Measurements from ENCODE around the gene AKAP11. TPM values are rescaled to one million over a fixed set of nuclear protein-coding genes. Genes with fewer than 3 reads are reported as not detected.

Gene AKAP11
- total RNA-seq, 1 experiment from 2014 or later: 64.7 TPM

DNA sequence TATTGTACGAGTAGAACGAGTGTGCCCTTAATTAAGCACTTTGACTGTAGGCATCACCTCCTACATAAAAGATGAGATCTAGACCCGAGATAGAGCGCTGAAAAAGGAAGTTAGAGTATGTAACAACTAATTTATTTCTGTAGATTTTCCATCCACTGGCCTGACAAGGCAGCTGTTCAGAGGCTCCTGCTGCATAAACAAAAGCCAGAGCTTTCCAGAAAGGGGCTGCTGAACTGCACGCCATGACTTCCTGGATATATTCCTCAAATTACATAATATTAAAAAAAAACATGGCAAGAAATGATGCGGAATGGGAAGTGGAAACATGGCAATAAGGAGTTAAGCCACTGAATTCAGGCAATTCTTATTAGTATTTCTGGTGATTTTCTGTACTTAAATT, 89.7 kb downstream of the AKAP11 start:
- Histone ChIP-seq H3K9ac (ENCODE audit: low read length) (no peak overlapping the region), H3K79me2 (ENCODE audit: low read length) (no peaks in the 10 kb centered on the region), H2AFZ (ENCODE audit: low read length) (no peak overlapping the region), H4K20me1 (ENCODE audit: insufficient read depth, low read depth, low read length) (no peaks in the 10 kb centered on the region), H3K27ac (ENCODE audit: low read length) (no peak overlapping the region), H3K4me1 (ENCODE audit: low read length) (peaks cover 42% of the 10 kb centered on the region), H3K9me2 (replicated peaks; ENCODE audit: insufficient read depth, low read length) (no peaks in the 10 kb centered on the region), H3K4me2 (ENCODE audit: low read depth, low read length, poor library complexity, severe bottlenecking) (no peak overlapping the region), H3K4me3 (ENCODE audit: low read length) (no peak overlapping the region), H3K36me3 (ENCODE audit: insufficient read depth, low read length) (no peaks in the 10 kb centered on the region), H3K27me3 (ENCODE audit: low read length) (no peaks in the 10 kb centered on the region), H3K9me3 (ENCODE audit: low read length) (no peaks in the 10 kb centered on the region)
- peak; percentile 56 for DNase-seq

DNA sequence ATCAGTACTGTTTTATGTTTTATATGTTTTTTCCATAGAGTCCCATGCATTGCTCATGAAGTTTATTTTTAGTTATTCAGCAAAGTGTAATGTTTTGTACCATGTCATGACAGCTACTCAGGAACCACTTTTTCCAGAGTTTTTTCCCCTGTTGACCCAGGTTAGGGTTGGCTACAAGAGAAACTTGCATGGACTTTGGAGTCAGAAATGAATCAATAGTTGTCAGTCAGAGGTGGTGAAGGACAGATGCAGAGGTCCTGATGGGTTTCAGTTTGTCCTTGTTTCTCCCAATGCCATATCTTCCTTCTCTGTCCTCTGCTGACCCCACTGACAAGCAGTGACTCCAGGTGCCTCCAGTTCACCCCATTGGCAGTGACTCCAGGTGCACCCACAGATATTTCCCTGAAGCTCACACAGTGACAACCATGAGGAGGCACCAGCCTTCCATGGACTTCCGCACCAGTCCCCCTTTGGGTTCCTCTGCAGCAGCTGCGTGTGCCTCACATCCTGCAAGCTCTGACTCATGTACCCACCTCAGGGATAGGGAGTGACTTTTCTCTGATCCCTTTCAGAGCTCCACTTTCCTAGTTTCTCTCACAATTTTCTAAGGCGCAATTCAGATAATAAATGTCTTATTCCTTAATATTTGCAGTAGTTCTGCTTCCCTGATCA, 92.1 kb downstream of the AKAP11 start:
- H3K27me3 ChIP-seq (ENCODE audit: low read length): no peaks in the 10 kb centered on the region
- peak overlapping the region; percentile 53 for H3K27ac ChIP-seq (ENCODE audit: low read length)
- no peaks in the 10 kb centered on the region for H3K9me3 ChIP-seq (ENCODE audit: low read length)
- no peaks in the 10 kb centered on the region for H4K20me1 ChIP-seq (ENCODE audit: insufficient read depth, low read depth, low read length)
- H3K4me3 ChIP-seq (ENCODE audit: low read length): no peak overlapping the region
- no peaks in the 10 kb centered on the region for H3K79me2 ChIP-seq (ENCODE audit: low read length)
- no peaks in the 10 kb centered on the region for H3K9me2 ChIP-seq (replicated peaks; ENCODE audit: insufficient read depth, low read length)
- no peak for DNase-seq
- peaks cover 59% of the 10 kb centered on the region for H3K4me1 ChIP-seq (ENCODE audit: low read length)
- no peak overlapping the region for H2AFZ ChIP-seq (ENCODE audit: low read length)
- peak overlapping the region; percentile 26 for H3K4me2 ChIP-seq (ENCODE audit: low read depth, low read length, poor library complexity, severe bottlenecking)
- H3K9ac ChIP-seq (ENCODE audit: low read length): peak overlapping the region; percentile 6; the same call in 1 of the 2 replicates
- H3K36me3 ChIP-seq (ENCODE audit: insufficient read depth, low read length): no peaks in the 10 kb centered on the region

DNA sequence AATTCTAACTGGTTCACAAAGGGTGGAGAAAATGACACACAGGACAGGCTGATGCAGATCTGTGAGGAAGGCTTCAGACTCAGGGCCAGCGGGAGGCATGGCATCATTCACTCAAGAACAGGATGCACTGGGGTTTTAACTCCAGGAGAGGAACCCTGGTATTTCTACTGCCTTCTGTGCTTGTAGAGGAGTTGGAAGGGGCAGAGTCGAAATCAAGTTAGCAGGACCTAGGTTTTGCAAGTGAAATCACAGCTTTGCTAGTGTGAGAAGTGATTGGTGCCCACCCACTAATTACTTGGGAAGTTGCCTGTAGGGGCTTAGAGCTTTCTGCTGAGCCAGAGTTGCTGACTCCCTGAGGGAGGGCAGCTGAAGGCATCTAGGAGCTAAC, 92.7 kb downstream of the AKAP11 start:
- no peaks in the 10 kb centered on the region for H3K9me2 ChIP-seq (replicated peaks; ENCODE audit: insufficient read depth, low read length)
- no peaks in the 10 kb centered on the region for H3K79me2 ChIP-seq (ENCODE audit: low read length)
- H4K20me1 ChIP-seq (ENCODE audit: insufficient read depth, low read depth, low read length): no peaks in the 10 kb centered on the region
- peak; percentile 76 for DNase-seq
- H3K9ac ChIP-seq (ENCODE audit: low read length): peak overlapping the region; percentile 6; the same call in 1 of the 2 replicates
- peak overlapping the region; percentile 53 for H3K27ac ChIP-seq (ENCODE audit: low read length)
- H3K4me2 ChIP-seq (ENCODE audit: low read depth, low read length, poor library complexity, severe bottlenecking): peak overlapping the region; percentile 26
- no peaks in the 10 kb centered on the region for H3K36me3 ChIP-seq (ENCODE audit: insufficient read depth, low read length)
- H3K9me3 ChIP-seq (ENCODE audit: low read length): no peaks in the 10 kb centered on the region
- H3K27me3 ChIP-seq (ENCODE audit: low read length): no peaks in the 10 kb centered on the region
- H2AFZ ChIP-seq (ENCODE audit: low read length): no peak overlapping the region
- H3K4me1 ChIP-seq (ENCODE audit: low read length): peaks cover 59% of the 10 kb centered on the region
- H3K4me3 ChIP-seq (ENCODE audit: low read length): no peak overlapping the region

DNA sequence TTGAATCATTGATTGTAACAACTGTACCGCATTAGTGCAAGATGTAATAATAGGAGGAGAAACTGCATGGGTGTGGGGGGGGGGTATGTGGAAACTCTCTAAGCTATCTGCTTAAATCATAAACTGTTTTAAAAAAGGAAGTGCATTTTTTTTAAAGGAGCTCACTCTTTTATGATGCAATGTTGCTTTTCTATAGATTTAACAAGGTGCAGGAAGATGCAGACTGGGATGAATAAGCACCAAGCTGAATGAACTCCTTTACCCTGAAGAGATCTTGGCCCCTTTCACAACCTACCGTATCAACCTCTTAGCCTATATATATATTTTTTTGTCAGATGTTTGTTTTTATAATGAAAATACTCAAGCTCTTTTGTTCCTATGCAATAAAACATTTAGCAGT, 95.9 kb downstream of the AKAP11 start:
- Histone ChIP-seq H2AFZ (ENCODE audit: low read length) (0 out of 2 replicates have a peak overlapping the region, but pooled peaks have one; percentile 23), H3K4me1 (ENCODE audit: low read length) (peaks cover 66% of the 10 kb centered on the region), H3K9me3 (ENCODE audit: low read length) (no peaks in the 10 kb centered on the region), H3K27ac (ENCODE audit: low read length) (peak overlapping the region; percentile 75), H3K79me2 (ENCODE audit: low read length) (no peaks in the 10 kb centered on the region), H3K27me3 (ENCODE audit: low read length) (no peaks in the 10 kb centered on the region), H3K9ac (ENCODE audit: low read length) (peak overlapping the region; percentile 39), H3K9me2 (replicated peaks; ENCODE audit: insufficient read depth, low read length) (no peaks in the 10 kb centered on the region), H4K20me1 (ENCODE audit: insufficient read depth, low read depth, low read length) (no peaks in the 10 kb centered on the region), H3K4me3 (ENCODE audit: low read length) (no peak overlapping the region), H3K36me3 (ENCODE audit: insufficient read depth, low read length) (no peaks in the 10 kb centered on the region), H3K4me2 (ENCODE audit: low read depth, low read length, poor library complexity, severe bottlenecking) (peak overlapping the region; percentile 51)
- DNase-seq: peak; percentile 72

DNA sequence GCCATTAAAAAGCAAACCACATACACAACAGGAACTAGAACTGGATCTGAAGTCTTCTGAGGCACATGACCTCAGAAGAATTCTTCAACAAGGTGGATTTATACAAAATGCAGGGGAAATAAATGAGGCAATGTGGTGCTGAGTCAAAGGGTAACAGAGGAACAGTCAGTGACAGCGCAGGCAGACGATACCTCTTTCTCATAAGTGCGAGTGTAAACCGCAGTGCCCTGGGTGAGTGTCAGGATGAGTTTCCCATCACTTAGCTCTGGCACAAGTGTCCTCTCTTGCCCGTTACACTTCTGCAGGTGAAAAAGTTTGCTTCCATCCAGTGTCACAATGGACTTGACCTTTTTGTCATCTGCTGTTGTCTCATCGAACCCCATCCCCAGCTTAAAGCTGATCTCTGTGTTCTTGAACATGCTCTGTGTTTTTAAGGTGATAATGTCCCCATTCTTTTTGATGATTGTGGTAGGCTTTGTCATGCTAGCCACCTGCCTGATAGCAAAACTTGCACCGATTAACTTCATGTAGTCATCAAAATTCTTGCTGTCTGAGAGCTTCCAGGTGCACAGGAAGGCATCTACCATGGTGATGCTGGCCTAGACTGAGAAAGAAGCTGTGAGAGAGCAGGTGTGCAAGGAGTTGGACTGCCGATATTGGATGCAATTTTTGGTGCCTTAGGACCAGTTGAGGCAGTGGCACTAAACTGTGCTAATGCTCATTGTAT, 97.3 kb downstream of the AKAP11 start:
- H3K9me3 ChIP-seq (ENCODE audit: low read length): no peaks in the 10 kb centered on the region
- H3K36me3 ChIP-seq (ENCODE audit: insufficient read depth, low read length): no peaks in the 10 kb centered on the region
- H3K79me2 ChIP-seq (ENCODE audit: low read length): no peaks in the 10 kb centered on the region
- peak overlapping the region; percentile 75 for H3K27ac ChIP-seq (ENCODE audit: low read length)
- no peaks in the 10 kb centered on the region for H4K20me1 ChIP-seq (ENCODE audit: insufficient read depth, low read depth, low read length)
- no peak for DNase-seq
- H3K9ac ChIP-seq (ENCODE audit: low read length): no peak overlapping the region
- H3K4me2 ChIP-seq (ENCODE audit: low read depth, low read length, poor library complexity, severe bottlenecking): no peak overlapping the region
- H3K4me3 ChIP-seq (ENCODE audit: low read length): no peak overlapping the region
- H3K9me2 ChIP-seq (replicated peaks; ENCODE audit: insufficient read depth, low read length): no peaks in the 10 kb centered on the region
- H3K27me3 ChIP-seq (ENCODE audit: low read length): no peaks in the 10 kb centered on the region
- H2AFZ ChIP-seq (ENCODE audit: low read length): no peak overlapping the region
- H3K4me1 ChIP-seq (ENCODE audit: low read length): peaks cover 71% of the 10 kb centered on the region

DNA sequence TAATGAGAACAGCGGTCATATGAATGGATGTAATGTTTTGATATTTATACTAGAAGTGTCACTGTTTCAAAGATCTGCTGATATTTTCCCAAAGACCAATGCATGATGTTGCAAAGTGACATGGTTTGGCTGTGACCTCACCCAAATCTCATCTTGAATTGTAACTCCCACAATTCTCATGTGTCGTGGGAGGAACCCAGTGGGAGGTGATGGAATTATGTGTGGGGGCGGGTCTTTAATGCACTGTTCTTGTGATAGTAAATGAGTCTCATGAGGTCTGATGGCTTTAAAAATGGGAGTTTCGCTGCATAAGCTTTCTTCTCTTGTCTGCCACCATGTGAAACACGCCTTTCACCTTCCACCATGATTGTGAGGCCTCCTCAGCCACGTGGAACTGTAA, 98.3 kb downstream of the AKAP11 start:
- H3K9me2 ChIP-seq (replicated peaks; ENCODE audit: insufficient read depth, low read length): no peaks in the 10 kb centered on the region
- H3K4me1 ChIP-seq (ENCODE audit: low read length): peaks cover 71% of the 10 kb centered on the region
- no peaks in the 10 kb centered on the region for H3K36me3 ChIP-seq (ENCODE audit: insufficient read depth, low read length)
- DNase-seq: no peak
- H3K9me3 ChIP-seq (ENCODE audit: low read length): no peaks in the 10 kb centered on the region
- H3K27me3 ChIP-seq (ENCODE audit: low read length): no peaks in the 10 kb centered on the region
- H4K20me1 ChIP-seq (ENCODE audit: insufficient read depth, low read depth, low read length): no peaks in the 10 kb centered on the region
- no peak overlapping the region for H3K9ac ChIP-seq (ENCODE audit: low read length)
- H3K4me2 ChIP-seq (ENCODE audit: low read depth, low read length, poor library complexity, severe bottlenecking): no peak overlapping the region
- no peak overlapping the region for H2AFZ ChIP-seq (ENCODE audit: low read length)
- no peak overlapping the region for H3K27ac ChIP-seq (ENCODE audit: low read length)
- no peaks in the 10 kb centered on the region for H3K79me2 ChIP-seq (ENCODE audit: low read length)
- no peak overlapping the region for H3K4me3 ChIP-seq (ENCODE audit: low read length)

Other genes starting within 250 kb of the AKAP11 start
- 3.8 and 7.3 TPM in 2 replicates for gene DGKH, start 223.5 kb upstream of the AKAP11 start, total RNA-seq (2014; rRNA removed; shearing (Covaris generic); ENCODE audit: low replicate concordance)

All from Karpas-422 (cell line).